HG03060 (cell line): ENCODE results near the gene TRIM33.
"Not testable (repeated sequence)": the region's sequence is repeated elsewhere in the genome, so short reads cannot be mapped to it uniquely, and the experiment has no call there.

Experiments used
- ATAC-seq: cut with Tn5 transposase; IDR thresholded peaks from one replicate; pipeline ENCODE4 v1.9.1; 2021; ENCODE audit warnings: low read depth, moderate number of reproducible peaks; ENCODE audit not compliant: unreplicated experiment

TRIM33 gene

GRCh38 chr1:114468710-114469468, 42.1 kb downstream of the TRIM33 start:
- ATAC-seq, result no peak

- ATAC-seq, result no peak
These were observed 43.0 kb downstream of the TRIM33 start for GRCh38 chr1:114468047-114468446.

GRCh38 chr1:114467491-114467890, 43.5 kb downstream of the TRIM33 start:
- no peak for ATAC-seq

- ATAC-seq, result no peak
These were observed 44.5 kb downstream of the TRIM33 start for GRCh38 chr1:114466334-114467014.

GRCh38 chr1:114462963-114463362, 48.0 kb downstream of the TRIM33 start:
- no peak for ATAC-seq

GRCh38 chr1:114462341-114462740, 48.7 kb downstream of the TRIM33 start:
- ATAC-seq, result no peak

- no peak for ATAC-seq
These were observed 52.7 kb downstream of the TRIM33 start for GRCh38 chr1:114458237-114458777.

GRCh38 chr1:114457675-114458236, 53.2 kb downstream of the TRIM33 start:
- ATAC-seq, result no peak

GRCh38 chr1:114456586-114456985, 54.4 kb downstream of the TRIM33 start:
- no peak for ATAC-seq

- no peak for ATAC-seq
These were observed 55.8 kb downstream of the TRIM33 start for GRCh38 chr1:114455102-114455785.

GRCh38 chr1:114454539-114454938, 56.5 kb downstream of the TRIM33 start:
- ATAC-seq, result no peak

GRCh38 chr1:114453361-114453784, 57.6 kb downstream of the TRIM33 start:
- no peak for ATAC-seq

GRCh38 chr1:114448370-114449036, 62.5 kb downstream of the TRIM33 start:
- no peak for ATAC-seq

GRCh38 chr1:114446198-114446597, 64.8 kb downstream of the TRIM33 start:
- no peak for ATAC-seq

- ATAC-seq, result not testable (repeated sequence)
These were observed 67.8 kb downstream of the TRIM33 start for GRCh38 chr1:114443226-114443625.

- ATAC-seq, result no peak
These were observed 69.7 kb downstream of the TRIM33 start for GRCh38 chr1:114441332-114441731.

GRCh38 chr1:114439369-114439768, 71.6 kb downstream of the TRIM33 start:
- no peak for ATAC-seq

- no peak for ATAC-seq
These were observed 73.2 kb downstream of the TRIM33 start for GRCh38 chr1:114437812-114438211.

GRCh38 chr1:114436799-114437198, 74.2 kb downstream of the TRIM33 start:
- ATAC-seq, result no peak

- ATAC-seq, result no peak
These were observed 75.8 kb downstream of the TRIM33 start for GRCh38 chr1:114435088-114435715.
